ENCODE data around the gene DUSP28. TPM values are rescaled to one million over a fixed set of nuclear protein-coding genes. Genes with fewer than 3 reads are reported as not detected.
A peak's percentile ranks its signal among the peaks of the same experiment; 100 is the strongest.

Gene DUSP28
- total and polyA plus RNA-seq, 2 of the 13 experiments (the other 11 are each of a cell fraction or from before 2014, with no cell fraction given), result 5.2 to 8.6 TPM

DNA sequence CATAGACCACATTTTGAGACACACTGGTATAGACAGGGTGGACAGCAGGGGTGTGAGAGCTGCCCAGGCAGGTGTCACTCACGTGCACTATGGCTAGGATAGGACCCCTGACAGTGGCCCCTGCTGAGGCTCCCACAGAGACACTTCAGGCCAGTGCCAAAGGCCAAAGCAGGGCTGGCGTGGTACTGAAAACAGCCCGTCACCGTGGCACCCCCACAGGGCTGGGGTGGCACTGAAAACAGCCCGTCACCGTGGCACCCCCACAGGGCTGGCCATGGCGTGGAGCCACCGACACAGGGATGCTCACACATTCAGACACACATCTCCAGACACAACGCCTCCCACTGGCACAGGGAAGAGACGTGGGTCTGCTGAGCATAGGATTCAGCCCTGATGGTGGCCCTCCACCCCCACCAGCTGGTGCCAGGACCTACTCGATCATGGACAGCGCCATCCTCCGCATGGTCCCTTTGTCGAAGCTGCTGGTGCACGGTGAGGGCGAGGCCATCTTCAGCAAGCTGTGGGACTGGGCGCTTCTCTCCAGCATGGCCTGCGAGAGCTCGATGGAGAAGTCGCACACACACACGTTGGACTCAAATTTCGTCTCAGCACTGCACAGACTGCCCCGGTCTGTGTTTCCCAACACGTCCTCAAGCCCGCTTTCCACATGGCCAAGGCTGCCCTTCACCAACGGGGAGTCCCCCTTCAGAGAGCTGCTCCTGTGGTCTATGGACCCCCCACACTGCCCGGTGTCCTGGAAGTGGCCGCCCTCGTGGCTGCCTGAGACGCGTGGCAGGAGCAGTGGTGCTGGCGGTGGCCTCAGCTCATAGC, 36.5 kb upstream of the DUSP28 start (continued):
- TF ChIP-seq, protein P1, sequence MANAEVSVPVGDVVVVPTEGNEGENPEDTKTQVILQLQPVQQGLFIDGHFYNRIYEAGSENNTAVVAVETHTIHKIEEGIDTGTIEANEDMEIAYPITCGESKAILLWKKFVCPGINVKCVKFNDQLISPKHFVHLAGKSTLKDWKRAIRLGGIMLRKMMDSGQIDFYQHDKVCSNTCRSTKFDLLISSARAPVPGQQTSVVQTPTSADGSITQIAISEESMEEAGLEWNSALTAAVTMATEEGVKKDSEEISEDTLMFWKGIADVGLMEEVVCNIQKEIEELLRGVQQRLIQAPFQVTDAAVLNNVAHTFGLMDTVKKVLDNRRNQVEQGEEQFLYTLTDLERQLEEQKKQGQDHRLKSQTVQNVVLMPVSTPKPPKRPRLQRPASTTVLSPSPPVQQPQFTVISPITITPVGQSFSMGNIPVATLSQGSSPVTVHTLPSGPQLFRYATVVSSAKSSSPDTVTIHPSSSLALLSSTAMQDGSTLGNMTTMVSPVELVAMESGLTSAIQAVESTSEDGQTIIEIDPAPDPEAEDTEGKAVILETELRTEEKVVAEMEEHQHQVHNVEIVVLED (CRISPR knock-in tag; IDR thresholded peaks at IDR 0.05; ENCODE audit: borderline replicate concordance), result no peak
- TF ChIP-seq ETV6 (CRISPR knock-in tag; conservative IDR thresholded peaks at IDR 0.05), result no peak
- peak; percentile 57 for TF ChIP-seq AGO2 (optimal IDR thresholded peaks at IDR 0.05; ENCODE audit: low read depth, low read length)
- TF ChIP-seq HNF4G (IDR thresholded peaks at IDR 0.05; ENCODE audit: borderline replicate concordance, low read depth, low read length), result no peak
- TF ChIP-seq HNF4G (CRISPR knock-in tag; IDR thresholded peaks at IDR 0.05; ENCODE audit: borderline replicate concordance, low read depth), result no peak
- no peak for TF ChIP-seq ESRRA (CRISPR knock-in tag; IDR thresholded peaks at IDR 0.05; ENCODE audit: low read depth)
- TF ChIP-seq MTA1 (CRISPR knock-in tag; IDR thresholded peaks at IDR 0.05; ENCODE audit: borderline replicate concordance), result no peak
- TF ChIP-seq, protein P2, sequence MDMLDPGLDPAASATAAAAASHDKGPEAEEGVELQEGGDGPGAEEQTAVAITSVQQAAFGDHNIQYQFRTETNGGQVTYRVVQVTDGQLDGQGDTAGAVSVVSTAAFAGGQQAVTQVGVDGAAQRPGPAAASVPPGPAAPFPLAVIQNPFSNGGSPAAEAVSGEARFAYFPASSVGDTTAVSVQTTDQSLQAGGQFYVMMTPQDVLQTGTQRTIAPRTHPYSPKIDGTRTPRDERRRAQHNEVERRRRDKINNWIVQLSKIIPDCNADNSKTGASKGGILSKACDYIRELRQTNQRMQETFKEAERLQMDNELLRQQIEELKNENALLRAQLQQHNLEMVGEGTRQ (IDR thresholded peaks at IDR 0.05; ENCODE audit: low read depth, low read length), result no peak
- TF ChIP-seq, protein P2 (CRISPR knock-in tag; IDR thresholded peaks at IDR 0.05; ENCODE audit: borderline replicate concordance), result no peak
- no peak for TF ChIP-seq MEIS2 (CRISPR knock-in tag; IDR thresholded peaks at IDR 0.05)
- TF ChIP-seq HOXD1 (CRISPR knock-in tag; IDR thresholded peaks at IDR 0.05), result no peak
- TF ChIP-seq FOSL2 (CRISPR knock-in tag; IDR thresholded peaks at IDR 0.05), result no peak
- TF ChIP-seq, protein P3, sequence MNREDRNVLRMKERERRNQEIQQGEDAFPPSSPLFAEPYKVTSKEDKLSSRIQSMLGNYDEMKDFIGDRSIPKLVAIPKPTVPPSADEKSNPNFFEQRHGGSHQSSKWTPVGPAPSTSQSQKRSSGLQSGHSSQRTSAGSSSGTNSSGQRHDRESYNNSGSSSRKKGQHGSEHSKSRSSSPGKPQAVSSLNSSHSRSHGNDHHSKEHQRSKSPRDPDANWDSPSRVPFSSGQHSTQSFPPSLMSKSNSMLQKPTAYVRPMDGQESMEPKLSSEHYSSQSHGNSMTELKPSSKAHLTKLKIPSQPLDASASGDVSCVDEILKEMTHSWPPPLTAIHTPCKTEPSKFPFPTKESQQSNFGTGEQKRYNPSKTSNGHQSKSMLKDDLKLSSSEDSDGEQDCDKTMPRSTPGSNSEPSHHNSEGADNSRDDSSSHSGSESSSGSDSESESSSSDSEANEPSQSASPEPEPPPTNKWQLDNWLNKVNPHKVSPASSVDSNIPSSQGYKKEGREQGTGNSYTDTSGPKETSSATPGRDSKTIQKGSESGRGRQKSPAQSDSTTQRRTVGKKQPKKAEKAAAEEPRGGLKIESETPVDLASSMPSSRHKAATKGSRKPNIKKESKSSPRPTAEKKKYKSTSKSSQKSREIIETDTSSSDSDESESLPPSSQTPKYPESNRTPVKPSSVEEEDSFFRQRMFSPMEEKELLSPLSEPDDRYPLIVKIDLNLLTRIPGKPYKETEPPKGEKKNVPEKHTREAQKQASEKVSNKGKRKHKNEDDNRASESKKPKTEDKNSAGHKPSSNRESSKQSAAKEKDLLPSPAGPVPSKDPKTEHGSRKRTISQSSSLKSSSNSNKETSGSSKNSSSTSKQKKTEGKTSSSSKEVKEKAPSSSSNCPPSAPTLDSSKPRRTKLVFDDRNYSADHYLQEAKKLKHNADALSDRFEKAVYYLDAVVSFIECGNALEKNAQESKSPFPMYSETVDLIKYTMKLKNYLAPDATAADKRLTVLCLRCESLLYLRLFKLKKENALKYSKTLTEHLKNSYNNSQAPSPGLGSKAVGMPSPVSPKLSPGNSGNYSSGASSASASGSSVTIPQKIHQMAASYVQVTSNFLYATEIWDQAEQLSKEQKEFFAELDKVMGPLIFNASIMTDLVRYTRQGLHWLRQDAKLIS (CRISPR knock-in tag; IDR thresholded peaks at IDR 0.05), result no peak
